ENCODE measurements around the gene ACTR5.

The ACTR5 gene

DNA sequence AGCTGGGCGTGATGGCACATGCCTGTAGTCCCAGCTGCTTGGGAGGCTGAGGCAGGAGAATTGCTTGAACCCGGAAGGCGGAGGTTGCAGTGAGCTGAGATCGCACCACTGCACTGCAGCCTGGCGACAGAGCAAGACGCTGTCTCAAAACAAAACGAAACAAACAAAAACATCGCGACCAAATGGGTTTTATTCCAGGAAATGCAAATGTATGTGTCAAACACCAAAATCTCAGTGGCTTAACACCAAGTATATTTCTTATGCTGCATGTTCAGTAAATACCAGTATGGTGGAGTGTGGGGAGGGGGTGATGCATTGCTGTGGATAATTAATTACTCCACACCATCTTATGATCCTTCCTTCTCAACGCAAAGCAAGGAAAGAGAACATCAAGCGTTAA is 28.1 kb downstream of the ACTR5 start:
- Histone ChIP-seq H3K9ac (ENCODE audit: low read depth, low read length) (no peak overlapping the region), H3K79me2 (ENCODE audit: insufficient read depth, low read length) (no peaks in the 10 kb centered on the region), H3K4me2 (ENCODE audit: insufficient read depth, low read length) (no peak overlapping the region), H2AFZ (ENCODE audit: low read depth, low read length) (no peak overlapping the region), H3K9me3 (ENCODE audit: insufficient read depth, low read length, severe bottlenecking) (peaks cover 2% of the 10 kb centered on the region), H4K20me1 (ENCODE audit: insufficient read depth, low read length) (0 out of 2 replicates have a peak, but pooled peaks cover 3% of the 10 kb centered on the region), H3K27me3 (ENCODE audit: insufficient read depth, low read length, poor library complexity) (no peaks in the 10 kb centered on the region), H3K4me1 (ENCODE audit: insufficient read depth, low read length) (no peaks in the 10 kb centered on the region), H3K27ac (ENCODE audit: low read length) (no peak overlapping the region), H3K36me3 (ENCODE audit: insufficient read depth, low read length) (peaks cover 41% of the 10 kb centered on the region), H3K4me3 (ENCODE audit: low read depth in 1 of 2, low read length in 2 of 2) (no peak overlapping the region)
- DNase-seq, result no peak
- no peak for ATAC-seq (ENCODE audit: insufficient read depth, low read depth)
- TF ChIP-seq, protein P1, sequence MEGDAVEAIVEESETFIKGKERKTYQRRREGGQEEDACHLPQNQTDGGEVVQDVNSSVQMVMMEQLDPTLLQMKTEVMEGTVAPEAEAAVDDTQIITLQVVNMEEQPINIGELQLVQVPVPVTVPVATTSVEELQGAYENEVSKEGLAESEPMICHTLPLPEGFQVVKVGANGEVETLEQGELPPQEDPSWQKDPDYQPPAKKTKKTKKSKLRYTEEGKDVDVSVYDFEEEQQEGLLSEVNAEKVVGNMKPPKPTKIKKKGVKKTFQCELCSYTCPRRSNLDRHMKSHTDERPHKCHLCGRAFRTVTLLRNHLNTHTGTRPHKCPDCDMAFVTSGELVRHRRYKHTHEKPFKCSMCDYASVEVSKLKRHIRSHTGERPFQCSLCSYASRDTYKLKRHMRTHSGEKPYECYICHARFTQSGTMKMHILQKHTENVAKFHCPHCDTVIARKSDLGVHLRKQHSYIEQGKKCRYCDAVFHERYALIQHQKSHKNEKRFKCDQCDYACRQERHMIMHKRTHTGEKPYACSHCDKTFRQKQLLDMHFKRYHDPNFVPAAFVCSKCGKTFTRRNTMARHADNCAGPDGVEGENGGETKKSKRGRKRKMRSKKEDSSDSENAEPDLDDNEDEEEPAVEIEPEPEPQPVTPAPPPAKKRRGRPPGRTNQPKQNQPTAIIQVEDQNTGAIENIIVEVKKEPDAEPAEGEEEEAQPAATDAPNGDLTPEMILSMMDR (IDR thresholded peaks at IDR 0.05; ENCODE audit: borderline replicate concordance, extremely low read depth, low read length, poor library complexity, severe bottlenecking), result no peak
- TF ChIP-seq EZH2 (IDR thresholded peaks at IDR 0.05; ENCODE audit: borderline replicate concordance, low read depth, low read length, severe bottlenecking), result no peak

DNA sequence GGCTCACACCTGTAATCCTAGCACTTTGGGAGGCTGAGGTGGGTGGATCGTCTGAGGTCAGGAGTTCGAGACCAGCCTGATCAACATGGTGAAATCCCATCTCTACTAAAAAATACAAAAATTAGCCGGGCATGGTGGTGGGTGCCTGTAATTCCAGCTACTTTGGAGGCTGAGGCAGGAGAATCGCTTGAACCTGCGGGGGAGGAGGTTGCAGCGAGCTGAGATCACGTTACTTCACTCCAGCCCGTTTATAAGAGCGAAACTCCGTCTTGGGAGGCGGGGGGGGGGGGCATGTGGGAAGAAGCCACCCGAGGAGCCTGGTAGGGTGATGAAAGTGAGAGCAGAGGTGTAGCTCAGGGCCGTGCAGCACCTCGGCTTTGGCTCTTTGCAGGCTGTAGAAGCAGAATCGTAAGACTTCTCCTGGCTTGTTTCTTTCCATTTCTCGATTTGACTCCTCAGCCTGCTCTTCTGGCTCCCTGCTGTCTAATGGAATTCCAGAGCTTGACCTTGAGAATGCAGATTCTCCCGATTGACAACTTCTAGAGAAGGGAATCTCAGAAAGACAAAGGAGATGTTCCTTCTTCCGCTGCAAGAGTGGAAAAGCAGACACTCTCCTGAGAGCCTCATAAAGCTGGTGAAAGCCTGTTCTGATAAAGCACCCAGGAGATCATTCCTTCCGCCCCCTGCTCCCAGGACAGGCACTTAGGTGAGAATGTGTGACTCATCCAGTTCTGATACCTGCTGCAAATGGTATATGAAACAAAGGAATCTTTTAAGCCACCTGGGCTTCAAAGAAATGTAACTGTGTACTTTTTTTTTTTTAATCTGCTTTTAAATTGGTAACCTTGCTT is 31.2 kb downstream of the ACTR5 start:
- no peak overlapping the region for H3K4me2 ChIP-seq (ENCODE audit: insufficient read depth, low read length)
- H3K79me2 ChIP-seq (ENCODE audit: insufficient read depth, low read length), result no peaks in the 10 kb centered on the region
- H3K27me3 ChIP-seq (ENCODE audit: insufficient read depth, low read length, poor library complexity), result no peaks in the 10 kb centered on the region
- H3K36me3 ChIP-seq (ENCODE audit: insufficient read depth, low read length), result peaks cover 11% of the 10 kb centered on the region; the same call in 1 of the 2 replicates
- TF ChIP-seq, protein P1 (IDR thresholded peaks at IDR 0.05; ENCODE audit: borderline replicate concordance, extremely low read depth, low read length, poor library complexity, severe bottlenecking), result no peak
- no peak overlapping the region for H3K27ac ChIP-seq (ENCODE audit: low read length)
- no peak for ATAC-seq (ENCODE audit: insufficient read depth, low read depth)
- H3K9me3 ChIP-seq (ENCODE audit: insufficient read depth, low read length, severe bottlenecking), result no peaks in the 10 kb centered on the region
- DNase-seq, result no peak
- H3K9ac ChIP-seq (ENCODE audit: low read depth, low read length), result no peak overlapping the region
- no peak overlapping the region for H2AFZ ChIP-seq (ENCODE audit: low read depth, low read length)
- H3K4me1 ChIP-seq (ENCODE audit: insufficient read depth, low read length), result no peaks in the 10 kb centered on the region
- no peak overlapping the region for H3K4me3 ChIP-seq (ENCODE audit: low read depth in 1 of 2, low read length in 2 of 2)
- H4K20me1 ChIP-seq (ENCODE audit: insufficient read depth, low read length), result 0 out of 2 replicates have a peak, but pooled peaks cover 3% of the 10 kb centered on the region

DNA sequence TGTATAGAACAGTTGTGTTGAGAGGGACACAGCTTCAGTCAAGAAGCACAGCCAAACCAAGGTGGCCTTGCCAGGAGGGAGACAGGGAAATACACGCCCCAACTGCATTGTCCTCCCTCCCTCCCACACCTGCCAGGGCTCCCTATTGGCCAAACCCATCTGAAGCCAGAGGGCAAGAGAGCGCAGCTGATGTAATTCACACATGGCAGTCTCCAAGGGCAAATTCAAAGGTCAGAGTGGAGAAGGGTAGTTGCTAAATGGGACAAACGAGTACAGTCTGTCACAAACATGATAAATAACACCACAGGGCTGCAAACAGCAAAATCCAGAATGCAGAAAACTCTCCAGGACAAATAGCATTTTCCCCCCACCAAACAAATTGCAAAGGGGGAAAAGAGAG is 34.0 kb downstream of the ACTR5 start:
- Histone ChIP-seq H3K4me3 (ENCODE audit: low read depth in 1 of 2, low read length in 2 of 2) (no peak overlapping the region), H3K79me2 (ENCODE audit: insufficient read depth, low read length) (no peaks in the 10 kb centered on the region), H2AFZ (ENCODE audit: low read depth, low read length) (no peak overlapping the region), H3K4me2 (ENCODE audit: insufficient read depth, low read length) (no peak overlapping the region), H3K27me3 (ENCODE audit: insufficient read depth, low read length, poor library complexity) (no peaks in the 10 kb centered on the region), H4K20me1 (ENCODE audit: insufficient read depth, low read length) (0 out of 2 replicates have a peak, but pooled peaks cover 3% of the 10 kb centered on the region), H3K4me1 (ENCODE audit: insufficient read depth, low read length) (no peaks in the 10 kb centered on the region), H3K9ac (ENCODE audit: low read depth, low read length) (no peak overlapping the region), H3K27ac (ENCODE audit: low read length) (no peak overlapping the region), H3K36me3 (ENCODE audit: insufficient read depth, low read length) (no peaks in the 10 kb centered on the region), H3K9me3 (ENCODE audit: insufficient read depth, low read length, severe bottlenecking) (no peaks in the 10 kb centered on the region)
- TF ChIP-seq, protein P1 (IDR thresholded peaks at IDR 0.05; ENCODE audit: borderline replicate concordance, extremely low read depth, low read length, poor library complexity, severe bottlenecking), result no peak
- no peak for TF ChIP-seq EZH2 (IDR thresholded peaks at IDR 0.05; ENCODE audit: borderline replicate concordance, low read depth, low read length, severe bottlenecking)
- ATAC-seq (ENCODE audit: insufficient read depth, low read depth), result no peak
- DNase-seq, result no peak
